H9 (cell line): ENCODE data around the gene BIRC7. TPM values are rescaled to one million over a fixed set of nuclear protein-coding genes. Genes with fewer than 3 reads are reported as not detected.

ENCODE experiments used
- DNase-seq: peaks from one replicate; pipeline ENCODE4 v3.0.0-alpha.2; 2017
- H2AFZ ChIP-seq: one replicate; pipeline ENCODE4 v1.6.1; 2013; ENCODE audit warnings: mild to moderate bottlenecking, low read length, control low read depth, moderate library complexity
- H2AK5ac ChIP-seq: 2 replicates; pipeline ENCODE4 v1.6.1; 2013; ENCODE audit warnings: low read length, control low read depth, mixed read lengths; ENCODE audit not compliant: insufficient read length
- H2BK120ac ChIP-seq: one replicate; pipeline ENCODE4 v1.6.1; 2013; ENCODE audit warnings: low read depth, mild to moderate bottlenecking, low read length, control low read depth, inconsistent platforms; ENCODE audit not compliant: poor library complexity, severe bottlenecking
- H2BK12ac ChIP-seq: 2 replicates; pipeline ENCODE4 v1.6.1; 2013; ENCODE audit warnings: low read length, control low read depth, mixed read lengths, low read depth; ENCODE audit not compliant: insufficient read length
- H2BK15ac ChIP-seq: 2 replicates; pipeline ENCODE4 v1.6.1; 2013; ENCODE audit warnings: low read depth, low read length, control low read depth
- H2BK20ac ChIP-seq: one replicate; pipeline ENCODE4 v1.6.1; 2013; ENCODE audit warnings: low read depth, mild to moderate bottlenecking, low read length, control low read depth, inconsistent platforms; ENCODE audit not compliant: poor library complexity, severe bottlenecking
- H2BK5ac ChIP-seq: 2 replicates; pipeline ENCODE4 v1.6.1; 2013; ENCODE audit warnings: low read length, control low read depth, mixed read lengths; ENCODE audit not compliant: insufficient read length
- H3K14ac ChIP-seq: 2 replicates; pipeline ENCODE4 v1.6.1; 2013; ENCODE audit warnings: low read length, control low read depth; ENCODE audit not compliant: insufficient read depth
- H3K18ac ChIP-seq: 2 replicates; pipeline ENCODE4 v1.6.1; 2013; ENCODE audit warnings: low read depth, mild to moderate bottlenecking, mixed read lengths, low read length, control low read depth; ENCODE audit not compliant: insufficient read length
- H3K23ac ChIP-seq: 2 replicates; pipeline ENCODE4 v1.6.1; 2013; ENCODE audit warnings: low read length, control low read depth, mixed read lengths, low read depth; ENCODE audit not compliant: insufficient read length
- H3K23me2 ChIP-seq: 2 replicates; pipeline ENCODE4 v1.6.1; 2013; ENCODE audit warnings: low read depth, mild to moderate bottlenecking, mixed read lengths, low read length, control low read depth; ENCODE audit not compliant: insufficient read length, poor library complexity, severe bottlenecking
- H3K27ac ChIP-seq: 2 replicates; pipeline ENCODE4 v1.5.1; 2013; ENCODE audit warnings: low read length, control low read depth, mixed read lengths, low read depth; ENCODE audit not compliant: insufficient read length
- H3K27me3 ChIP-seq: 2 replicates; pipeline ENCODE4 v1.6.1; 2013; ENCODE audit warnings: low read length, control low read depth, inconsistent platforms; ENCODE audit not compliant: insufficient read depth
- H3K4ac ChIP-seq: 2 replicates; pipeline ENCODE4 v1.6.1; 2013; ENCODE audit warnings: low read depth, mild to moderate bottlenecking, control low read depth, inconsistent platforms, low read length, moderate library complexity
- H3K4me1 ChIP-seq: 2 replicates; pipeline ENCODE4 v1.6.1; 2013; ENCODE audit warnings: low read length, control low read depth, inconsistent platforms; ENCODE audit not compliant: insufficient read depth
- H3K4me2 ChIP-seq: 2 replicates; pipeline ENCODE4 v1.6.1; 2013; ENCODE audit warnings: low read length, control low read depth, mixed read lengths; ENCODE audit not compliant: insufficient read length, insufficient read depth
- H3K56ac ChIP-seq: 2 replicates; pipeline ENCODE4 v1.6.1; 2013; ENCODE audit warnings: low read depth, mild to moderate bottlenecking, mixed read lengths, low read length, control low read depth; ENCODE audit not compliant: insufficient read length
- H3K79me1 ChIP-seq: 2 replicates; pipeline ENCODE4 v1.6.1; 2013; ENCODE audit warnings: low read depth, mild to moderate bottlenecking, moderate library complexity, low read length, control low read depth, inconsistent platforms; ENCODE audit not compliant: insufficient read depth, poor library complexity, severe bottlenecking
- H3K79me2 ChIP-seq: 2 replicates; pipeline ENCODE4 v1.6.1; 2013; ENCODE audit warnings: low read length, control low read depth, inconsistent platforms; ENCODE audit not compliant: insufficient read depth
- H3K9ac ChIP-seq: 2 replicates; pipeline ENCODE4 v1.6.1; 2013; ENCODE audit warnings: low read length, control low read depth, mixed read lengths; ENCODE audit not compliant: insufficient read length; ENCODE audit errors: extremely low read depth
- H3K9me3 ChIP-seq: one replicate; pipeline ENCODE4 v1.6.1; 2013; ENCODE audit warnings: low read depth, low read length, inconsistent platforms; ENCODE audit not compliant: control insufficient read depth
- H3T11ph ChIP-seq: one replicate; pipeline ENCODE4 v1.6.1; 2013; ENCODE audit warnings: mild to moderate bottlenecking, low read length, control low read depth, inconsistent platforms
- H4K20me1 ChIP-seq: one replicate; pipeline ENCODE4 v1.6.1; 2013; ENCODE audit not compliant: control insufficient read depth, insufficient read length, insufficient read depth
- H4K5ac ChIP-seq: 2 replicates; pipeline ENCODE4 v1.6.1; 2013; ENCODE audit warnings: low read depth, mild to moderate bottlenecking, mixed read lengths, low read length, control low read depth; ENCODE audit not compliant: insufficient read length
- H4K8ac ChIP-seq: replicated peaks from 2 replicates; pipeline ENCODE4 v1.6.1; 2013; ENCODE audit warnings: low read length, control low read depth, mixed read lengths, low read depth; ENCODE audit not compliant: insufficient read length
- H4K91ac ChIP-seq: 2 replicates; pipeline ENCODE4 v1.6.1; 2013; ENCODE audit warnings: low read depth, mild to moderate bottlenecking, moderate library complexity, mixed read lengths, low read length, control low read depth; ENCODE audit not compliant: insufficient read length
- H3K27ac Mint-ChIP-seq, 3 experiments: 2 replicates in 2 of 3; 3 replicates in 1 of 3; pipeline ENCODE4 v1.8.0; 2020 to 2021; ENCODE audit warnings: mixed read lengths in 3 of 3, mild to moderate bottlenecking in 1 of 3, moderate library complexity in 1 of 3
- H3K27me3 Mint-ChIP-seq: 2 replicates; pipeline ENCODE4 v1.8.0; 2021; ENCODE audit warnings: low read depth, mild to moderate bottlenecking, moderate library complexity, mixed read lengths
- H3K36me3 Mint-ChIP-seq, 3 experiments: 2 replicates in 2 of 3; 3 replicates in 1 of 3; pipeline ENCODE4 v1.8.0; 2020 to 2021; ENCODE audit warnings: low read depth in 3 of 3, mixed read lengths in 3 of 3; ENCODE audit not compliant: insufficient read depth in 1 of 3
- H3K4me1 Mint-ChIP-seq, 2 experiments: 2 replicates each; pipeline ENCODE4 v1.8.0; 2020; ENCODE audit warnings: mixed read lengths in 2 of 2
- H3K4me3 Mint-ChIP-seq, 2 experiments: 2 replicates in 1 of 2; 3 replicates in 1 of 2; pipeline ENCODE4 v1.8.0; 2020 to 2021; ENCODE audit warnings: mild to moderate bottlenecking in 2 of 2, mixed read lengths in 2 of 2, moderate library complexity in 1 of 2
- H3K9me3 Mint-ChIP-seq, 2 experiments: 2 replicates in 1 of 2; 3 replicates in 1 of 2; pipeline ENCODE4 v1.8.0; 2020; ENCODE audit warnings: mild to moderate bottlenecking in 2 of 2, mixed read lengths in 2 of 2, moderate library complexity in 1 of 2
- WGBS: extraction: QIAGEN DNeasy Blood & Tissue Kit; methylation state at CpG from one replicate; pipeline ENCODE4 v1.1.7; 2013; ENCODE audit warnings: missing lambda C conversion rate, low lambda C conversion rate, mixed read lengths; ENCODE audit not compliant: insufficient read length; ENCODE audit errors: extremely low coverage; 5-methylcytosine and 5-hydroxymethylcytosine counted together
- total RNA-seq: library from RNA; stranded (reverse); gene quantifications from 2 replicates; pipeline ENCODE4 v1.2.1, GENCODE V29; 2021
- TF ChIP-seq, protein P1 (sequence below): fragments of 200-600 bp; sonication (generic); conservative IDR thresholded peaks from 3 replicates; pipeline ENCODE4 v1.8.0; 2021; ENCODE audit warnings: antibody characterized with exemption, mild to moderate bottlenecking

The BIRC7 gene
- total RNA-seq, 1 experiment from 2014 or later, result not detected

- Histone ChIP-seq H3K4ac (no peak overlapping the region), H3K9me3 (no peaks in the 10 kb centered on the region), H2BK15ac (no peak overlapping the region), H3K79me2 (no peaks in the 10 kb centered on the region), H3K79me1 (no peaks in the 10 kb centered on the region), H2BK20ac (no peak overlapping the region), H4K8ac (no peak overlapping the region), H2BK120ac (no peak overlapping the region), H3K4me2 (peak overlapping the region; percentile 49), H2BK12ac (no peak overlapping the region), H4K91ac (no peak overlapping the region), H3K56ac (no peak overlapping the region), H3T11ph (no peak overlapping the region), H4K5ac (no peak overlapping the region), H2AFZ (no peak overlapping the region), H2BK5ac (no peak overlapping the region), H2AK5ac (no peak overlapping the region), H3K4me1 (no peaks in the 10 kb centered on the region), H3K23ac (no peak overlapping the region), H3K27me3 (peaks cover 4% of the 10 kb centered on the region; the same call in 1 of the 2 replicates), H3K9ac (no peak overlapping the region), H3K23me2 (peaks cover 15% of the 10 kb centered on the region), H3K27ac (no peak overlapping the region), H3K14ac (no peak overlapping the region), H4K20me1 (no peaks in the 10 kb centered on the region), H3K18ac (no peak overlapping the region)
- Mint-ChIP-seq H3K4me1 (peaks cover 32 to 33% of the 10 kb centered on the region in 2 experiments), H3K27me3 (peaks cover 61% of the 10 kb centered on the region), H3K9me3 (peaks cover 2 to 5% of the 10 kb centered on the region in 2 experiments; a peak in 3 of 5 replicates), H3K36me3 (peaks cover 0 to 4% (median 0%) of the 10 kb centered on the region in 3 experiments; a peak in 1 of 7 replicates), H3K27ac (no peak overlapping the region), H3K4me3 (peak overlapping the region; percentile 60 to 73)
- peak; percentile 79 for DNase-seq
- TF ChIP-seq, protein P1, sequence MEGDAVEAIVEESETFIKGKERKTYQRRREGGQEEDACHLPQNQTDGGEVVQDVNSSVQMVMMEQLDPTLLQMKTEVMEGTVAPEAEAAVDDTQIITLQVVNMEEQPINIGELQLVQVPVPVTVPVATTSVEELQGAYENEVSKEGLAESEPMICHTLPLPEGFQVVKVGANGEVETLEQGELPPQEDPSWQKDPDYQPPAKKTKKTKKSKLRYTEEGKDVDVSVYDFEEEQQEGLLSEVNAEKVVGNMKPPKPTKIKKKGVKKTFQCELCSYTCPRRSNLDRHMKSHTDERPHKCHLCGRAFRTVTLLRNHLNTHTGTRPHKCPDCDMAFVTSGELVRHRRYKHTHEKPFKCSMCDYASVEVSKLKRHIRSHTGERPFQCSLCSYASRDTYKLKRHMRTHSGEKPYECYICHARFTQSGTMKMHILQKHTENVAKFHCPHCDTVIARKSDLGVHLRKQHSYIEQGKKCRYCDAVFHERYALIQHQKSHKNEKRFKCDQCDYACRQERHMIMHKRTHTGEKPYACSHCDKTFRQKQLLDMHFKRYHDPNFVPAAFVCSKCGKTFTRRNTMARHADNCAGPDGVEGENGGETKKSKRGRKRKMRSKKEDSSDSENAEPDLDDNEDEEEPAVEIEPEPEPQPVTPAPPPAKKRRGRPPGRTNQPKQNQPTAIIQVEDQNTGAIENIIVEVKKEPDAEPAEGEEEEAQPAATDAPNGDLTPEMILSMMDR, result no peak
- no CpG with 5 or more reads among the region's 89 CpGs for WGBS
These were observed 17.9 kb downstream of the BIRC7 start for GRCh38 chr20:63253438-63254231.
